Heart right ventricle (tissue), 16 donors: ENCODE data around the gene ELL. TPM values are rescaled to one million over a fixed set of nuclear protein-coding genes. Genes with fewer than 3 reads are reported as not detected.

Experiments
- ATAC-seq, 8 donors: fragments of 200-7000 bp; cut with Tn5 transposase; one replicate each; pipeline ENCODE4 v1.9.1; 2020; ENCODE audit warnings: mild to moderate bottlenecking in 8 of 8, moderate library complexity in 8 of 8, moderate number of reproducible peaks in 1 of 8
- DNase-seq, 2 donors: peaks; one replicate each; pipeline ENCODE4 v3.0.0-alpha.2; 2020
- H3K27ac ChIP-seq, 10 donors: fragments of 200-600 bp; sonication (generic) in 2 of 10; one replicate each; pipeline versions ENCODE4 v1.5.0 to v1.8.0; 2020 to 2022; ENCODE audit warnings: mild to moderate bottlenecking in 3 of 10
- H3K27me3 ChIP-seq, 7 donors: fragments of 200-600 bp; one replicate each; pipeline ENCODE4 v1.8.0; 2021 to 2022; ENCODE audit warnings: mild to moderate bottlenecking in 2 of 7
- H3K36me3 ChIP-seq, 9 donors: fragments of 200-600 bp; sonication (generic) in 1 of 9; one replicate each; pipeline versions ENCODE4 v1.5.0 to v1.8.0; 2020 to 2022; ENCODE audit warnings: mild to moderate bottlenecking in 2 of 9
- H3K4me1 ChIP-seq, 9 donors: fragments of 200-600 bp; sonication (generic) in 1 of 9; one replicate each; pipeline versions ENCODE4 v1.5.0 to v1.8.0; 2020 to 2022; ENCODE audit warnings: mild to moderate bottlenecking in 4 of 9
- H3K4me3 ChIP-seq, 10 donors: fragments of 200-600 bp; sonication (generic) in 2 of 10; one replicate each; pipeline versions ENCODE4 v1.5.0 to v1.8.0; 2020 to 2022; ENCODE audit warnings: mild to moderate bottlenecking in 7 of 10, moderate library complexity in 2 of 10
- H3K9me3 ChIP-seq, 11 donors: fragments of 200-600 bp in 10 of 11; sonication (generic) in 2 of 11; one replicate each; pipeline versions ENCODE4 v1.5.0 to v1.8.0; 2013 to 2022; ENCODE audit warnings: mild to moderate bottlenecking in 2 of 11, control low read depth in 1 of 11, moderate library complexity in 1 of 11
- CTCF ChIP-seq, 9 donors: fragments of 200-600 bp; sonication (generic) in 2 of 9; IDR thresholded peaks; one replicate each; pipeline versions ENCODE4 v1.5.0 to v1.8.0; 2021 to 2022; ENCODE audit warnings: antibody characterized with exemption in 9 of 9, mild to moderate bottlenecking in 5 of 9, moderate library complexity in 1 of 9
- WGBS, 2 donors: extraction: QIAGEN DNeasy Blood & Tissue Kit; methylation state at CpG; one replicate each; pipeline ENCODE4 v1.1.7; 2013; ENCODE audit warnings: inconsistent platforms in 1 of 2; 5-methylcytosine and 5-hydroxymethylcytosine counted together
- intact Hi-C, 10 donors: fragments of 100-400 bp; cut with DNase I; formaldehyde crosslinking; loops; one replicate each; pipeline versions ENCODE4 v1.11.1 to v1.14.2; 2022
- polyA plus RNA-seq, 2 donors: library from polyadenylated mRNA; stranded (reverse); fragments of 200-250 nt; gene quantifications; one replicate each; pipeline ENCODE4 v1.2.3, GENCODE V29; 2013
- total RNA-seq, 10 donors: library from RNA; stranded (reverse); fragmentation: NEBNext Ultra II Directional in 3 of 10; extraction: Animal tissue kit (Norgen Biotek cat#: 25700) in 3 of 10; gene quantifications; one replicate each; pipeline versions ENCODE4 v1.2.1 to v1.2.4, GENCODE V29; 2021 to 2023
- donor health status: Arrhythmogenic right ventricular cardiomyopathy.
- donor health status: ischemic (EF 13 %, LVEDD 7.1; RV severe dilation, severe dysfunction).
- donor health status: healthy with polysubstance abuse.
- donor health status: DM: no; HTN: yes; CAD: no.
- donor health status: DM: no; HTN: no; CAD: no.
- donor health status: ischemic (EF 25% LVEDD 6.9; RV normal size, moderate dysfunction).
- donor health status: ischemic (EF 25% LVEDD 5.7; RV mildly dilated, moderate dysfunction).
- donor health status: healthy.
- donor health status: DM: yes; HTN: yes; CAD: no.
- donor health status: Ischemic cardiomyopathy.
- donor health status: ischemic (EF 35%, LVEDD 5.7; RV mildly dilated, moderate dysfunction).
- donor health status: nonischemic (EF 11% LVEDD 7.7; RV severe dilation, severe dysfunction).
- donor health status: DM: yes; HTN: yes; CAD: no.
- donor health status: PGD.
- donor health status: ischemic (EF 29% LVEDD 5.4; RV normal size, mild dysfunction).
- donor health status: nonischemic (EF 23%, LVEDD 6.1; RV moderate dilation, normal function).

ELL gene
- total and polyA plus RNA-seq, 12 donors, result 4.0 to 13.1 (median 6.8) TPM

- Histone ChIP-seq H3K27ac (peak overlapping the region; percentile 16 to 100 (median 95)), H3K27me3 (no peaks in the 10 kb centered on the region), H3K36me3 (peaks cover 0 to 2% (median 0%) of the 10 kb centered on the region in 9 donors), H3K9me3 (no peaks in the 10 kb centered on the region), H3K4me3 (peak overlapping the region; percentile 67 to 100 (median 98)), H3K4me1 (peaks cover 1 to 54% (median 40%) of the 10 kb centered on the region in 9 donors)
- DNase-seq (peak; percentile 51 to 53), ATAC-seq (no peak)
- intact Hi-C loops, result loop anchor here in 8 of 10 donors (5.0 to 10.0 kb wide), 5 partner anchors 37 to 58 kb away; partner anchors contain the start of gene KXD1 (in 3 of the 8)
- WGBS, 2 donors, result 8 to 10% methylated on average over 22 of the region's 22 CpGs
- peak; percentile 15 to 71 (median 58) for TF ChIP-seq CTCF (IDR thresholded peaks at IDR 0.05)
Observed at GRCh38 chr19:18519962-18520847, 1.7 kb downstream of the ELL start.

GRCh38 chr19:18518639-18519038 is 3.2 kb downstream of the ELL start:
- TF ChIP-seq CTCF (IDR thresholded peaks at IDR 0.05), result no peak
- H3K4me3 ChIP-seq, result no peak overlapping the region
- 97 to 98% methylated on average over 9 of the region's 9 CpGs for WGBS, 2 donors
- ATAC-seq (no peak), DNase-seq (no peak)
- no peaks in the 10 kb centered on the region for H3K27me3 ChIP-seq
- peaks cover 0 to 4% (median 0%) of the 10 kb centered on the region in 9 donors for H3K36me3 ChIP-seq
- peak overlapping the region in 2 of 10 donors; percentile 96 to 100 for H3K27ac ChIP-seq
- peaks cover 12 to 70% (median 55%) of the 10 kb centered on the region in 9 donors for H3K4me1 ChIP-seq
- intact Hi-C loops, result loop anchor here in 3 of 10 donors (5.0 to 10.0 kb wide), 2 partner anchors 46 to 54 kb away; no protein-coding TSS in a partner anchor
- no peaks in the 10 kb centered on the region for H3K9me3 ChIP-seq

- Histone ChIP-seq H3K27ac (no peak overlapping the region), H3K4me1 (peaks cover 17 to 77% (median 66%) of the 10 kb centered on the region in 9 donors), H3K36me3 (peaks cover 0 to 4% (median 0%) of the 10 kb centered on the region in 9 donors), H3K4me3 (no peak overlapping the region), H3K9me3 (no peaks in the 10 kb centered on the region), H3K27me3 (no peaks in the 10 kb centered on the region)
- TF ChIP-seq CTCF (IDR thresholded peaks at IDR 0.05), result no peak
- WGBS, 2 donors, result 92 to 100% methylated on average over 4 of the region's 4 CpGs
- intact Hi-C loops, result loop anchor here in 3 of 10 donors (5.0 to 10.0 kb wide), 2 partner anchors 45 to 53 kb away; no protein-coding TSS in a partner anchor
- DNase-seq (no peak), ATAC-seq (no peak)
Observed at GRCh38 chr19:18517606-18518005, 4.3 kb downstream of the ELL start.

GRCh38 chr19:18515959-18516358 is 5.9 kb downstream of the ELL start:
- no peak for DNase-seq
- peak overlapping the region in 2 of 10 donors; percentile 72 to 87 for H3K27ac ChIP-seq
- ATAC-seq, result no peak
- no peaks in the 10 kb centered on the region for H3K9me3 ChIP-seq
- no peak for TF ChIP-seq CTCF (IDR thresholded peaks at IDR 0.05)
- intact Hi-C loops, result loop anchor here in 3 of 10 donors (5.0 to 10.0 kb wide), 2 partner anchors 44 to 51 kb away; no protein-coding TSS in a partner anchor
- peaks cover 0 to 4% (median 0%) of the 10 kb centered on the region in 9 donors for H3K36me3 ChIP-seq
- 62 to 78% methylated on average over 5 of the region's 5 CpGs for WGBS, 2 donors
- H3K4me3 ChIP-seq, result no peak overlapping the region
- H3K4me1 ChIP-seq, result peaks cover 17 to 86% (median 70%) of the 10 kb centered on the region in 9 donors
- no peaks in the 10 kb centered on the region for H3K27me3 ChIP-seq
